WI38 (cell line): Measurements from ENCODE around the gene RAB29.

Experiments
- H3K4me3 ChIP-seq: 2 replicates; pipeline ENCODE4 v1.5.1; 2011; ENCODE audit warnings: low read depth, mild to moderate bottlenecking, control low read depth, low read length
- CTCF ChIP-seq: IDR thresholded peaks from 2 replicates; pipeline ENCODE4 v1.5.1; 2012; ENCODE audit warnings: low read depth, mild to moderate bottlenecking, control low read depth, low read length

Gene RAB29

GRCh38 chr1:205786601-205787000 is 11.3 kb upstream of the RAB29 start:
- no peak for TF ChIP-seq CTCF

GRCh38 chr1:205785446-205785845 is 10.2 kb upstream of the RAB29 start:
- no peak for TF ChIP-seq CTCF
- H3K4me3 ChIP-seq: no peak overlapping the region

More at GRCh38 chr1:205786601-205787000, 11.3 kb upstream of the RAB29 start:
- no peak overlapping the region for H3K4me3 ChIP-seq

- no peak overlapping the region for H3K4me3 ChIP-seq
- TF ChIP-seq CTCF: no peak
Measured at GRCh38 chr1:205783904-205784303, 8.6 kb upstream of the RAB29 start.

GRCh38 chr1:205783433-205783795 is 8.1 kb upstream of the RAB29 start:
- no peak for TF ChIP-seq CTCF
- no peak overlapping the region for H3K4me3 ChIP-seq

GRCh38 chr1:205782627-205783432 is 7.5 kb upstream of the RAB29 start:
- TF ChIP-seq CTCF: no peak
- H3K4me3 ChIP-seq: no peak overlapping the region

- no peak for TF ChIP-seq CTCF
- no peak overlapping the region for H3K4me3 ChIP-seq
Measured at GRCh38 chr1:205780335-205780734, 5.1 kb upstream of the RAB29 start.

GRCh38 chr1:205777994-205778393 is 2.7 kb upstream of the RAB29 start:
- no peak overlapping the region for H3K4me3 ChIP-seq
- TF ChIP-seq CTCF: no peak
